ENCODE data around the gene PHACTR2. TPM values are rescaled to one million over a fixed set of nuclear protein-coding genes. Genes with fewer than 3 reads are reported as not detected.

The PHACTR2 gene
- total and polyA plus RNA-seq, 4 donors = 11.0 to 119 (median 43.8) TPM

GRCh38 chr6:143806282-143807102, 128.7 kb downstream of the PHACTR2 start:
- Histone ChIP-seq H3K9me3 (ENCODE audit: control insufficient read depth in 4 of 4, insufficient read depth in 3 of 4, low read length in 3 of 4) (no peaks in the 10 kb centered on the region), H3K36me3 (ENCODE audit: control insufficient read depth in 4 of 4, insufficient read depth in 4 of 4, low read length in 4 of 4) (peaks cover 0 to 13% (median 10%) of the 10 kb centered on the region in 4 donors), H3K4me1 (ENCODE audit: control insufficient read depth in 5 of 5, insufficient read depth in 5 of 5, low read length in 5 of 5) (peaks cover 0 to 6% (median 0%) of the 10 kb centered on the region in 5 donors), H3K4me3 (no peak overlapping the region), H3K27ac (ENCODE audit: low read depth in 1 of 2, low read length in 1 of 2) (no peak overlapping the region), H3K27me3 (ENCODE audit: control insufficient read depth in 3 of 3, insufficient read depth in 3 of 3, low read length in 2 of 3) (no peaks in the 10 kb centered on the region), H3K9ac (ENCODE audit: insufficient read depth in 1 of 2, low read length in 2 of 2) (no peak overlapping the region)
- DNase-seq (no peak), ATAC-seq (ENCODE audit: insufficient read depth, low FRiP score) (peak; percentile 39)
- WGBS, 2 donors = 78 to 86% methylated on average over 8 of the region's 8 CpGs
- TF ChIP-seq CTCF (IDR thresholded peaks at IDR 0.05; ENCODE audit: control extremely low read depth, extremely low read depth) = no peak

GRCh38 chr6:143807103-143807772, 129.5 kb downstream of the PHACTR2 start:
- ATAC-seq (ENCODE audit: insufficient read depth, low FRiP score) (no peak), DNase-seq (no peak)
- Histone ChIP-seq H3K4me1 (ENCODE audit: control insufficient read depth in 5 of 5, insufficient read depth in 5 of 5, low read length in 5 of 5) (peaks cover 0 to 6% (median 0%) of the 10 kb centered on the region in 5 donors), H3K9ac (ENCODE audit: insufficient read depth in 1 of 2, low read length in 2 of 2) (no peak overlapping the region), H3K36me3 (ENCODE audit: control insufficient read depth in 4 of 4, insufficient read depth in 4 of 4, low read length in 4 of 4) (peaks cover 0 to 13% (median 10%) of the 10 kb centered on the region in 4 donors), H3K27me3 (ENCODE audit: control insufficient read depth in 3 of 3, insufficient read depth in 3 of 3, low read length in 2 of 3) (no peaks in the 10 kb centered on the region), H3K9me3 (ENCODE audit: control insufficient read depth in 4 of 4, insufficient read depth in 3 of 4, low read length in 3 of 4) (no peaks in the 10 kb centered on the region), H3K4me3 (no peak overlapping the region), H3K27ac (ENCODE audit: low read depth in 1 of 2, low read length in 1 of 2) (no peak overlapping the region)
- WGBS, 2 donors = 63 to 83% methylated on average over 6 of the region's 6 CpGs
- no peak for TF ChIP-seq CTCF (IDR thresholded peaks at IDR 0.05; ENCODE audit: control extremely low read depth, extremely low read depth)

GRCh38 chr6:143810745-143811144, 133.0 kb downstream of the PHACTR2 start:
- WGBS, 2 donors = 99% methylated on average over 2 of the region's 2 CpGs
- ATAC-seq (ENCODE audit: insufficient read depth, low FRiP score) = no peak

More at GRCh38 chr6:143810745-143811144, 133.0 kb downstream of the PHACTR2 start:
- no peak for DNase-seq
- no peaks in the 10 kb centered on the region for H3K27me3 ChIP-seq (ENCODE audit: control insufficient read depth in 3 of 3, insufficient read depth in 3 of 3, low read length in 2 of 3)
- H3K9ac ChIP-seq (ENCODE audit: insufficient read depth in 1 of 2, low read length in 2 of 2) = no peak overlapping the region
- peaks cover 0 to 11% (median 9%) of the 10 kb centered on the region in 4 donors for H3K36me3 ChIP-seq (ENCODE audit: control insufficient read depth in 4 of 4, insufficient read depth in 4 of 4, low read length in 4 of 4)
- TF ChIP-seq CTCF (IDR thresholded peaks at IDR 0.05; ENCODE audit: control extremely low read depth, extremely low read depth) = no peak
- H3K9me3 ChIP-seq (ENCODE audit: control insufficient read depth in 4 of 4, insufficient read depth in 3 of 4, low read length in 3 of 4) = no peaks in the 10 kb centered on the region
- no peak overlapping the region for H3K27ac ChIP-seq (ENCODE audit: low read depth in 1 of 2, low read length in 1 of 2)
- H3K4me3 ChIP-seq = no peak overlapping the region
- peaks cover 0 to 6% (median 0%) of the 10 kb centered on the region in 5 donors for H3K4me1 ChIP-seq (ENCODE audit: control insufficient read depth in 5 of 5, insufficient read depth in 5 of 5, low read length in 5 of 5)
